Choroid plexus epithelial cell (primary cell): ENCODE results near the gene TRAP1.

Experiments
- DNase-seq: peaks from one replicate; pipeline ENCODE4 v3.0.0-alpha.2; 2010; ENCODE audit warnings: low read depth
- H3K4me3 ChIP-seq: 2 replicates; pipeline ENCODE4 v1.5.1; 2011; ENCODE audit warnings: low read depth, mild to moderate bottlenecking, control low read depth, low read length, moderate library complexity
- TF ChIP-seq, protein P1 (sequence below): conservative IDR thresholded peaks from 2 replicates; pipeline ENCODE4 v1.5.1; 2011; ENCODE audit warnings: low read depth, mild to moderate bottlenecking, control low read depth, inconsistent platforms, low read length, moderate library complexity

TRAP1 gene

DNA sequence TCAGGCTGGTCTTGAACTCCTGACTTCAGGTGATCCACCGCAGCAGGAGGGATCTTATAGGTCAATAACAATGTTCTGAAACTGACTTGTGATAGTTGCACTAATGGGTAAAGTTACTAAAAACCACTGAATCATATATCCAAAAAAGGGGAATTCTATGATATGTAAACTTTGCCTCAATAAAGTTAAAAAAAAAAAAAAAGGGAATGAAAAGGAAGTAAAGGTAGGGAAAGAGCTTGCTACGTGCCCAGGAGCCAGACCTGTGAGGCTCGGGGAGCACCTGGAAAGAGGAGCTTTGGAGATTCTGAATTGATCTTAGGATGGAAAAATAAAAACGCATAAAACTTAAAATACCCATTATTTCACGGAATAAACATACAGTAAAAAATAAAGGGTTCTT is 20.8 kb upstream of the TRAP1 start:
- DNase-seq: no peak
- H3K4me3 ChIP-seq: no peak overlapping the region
- TF ChIP-seq, protein P1, sequence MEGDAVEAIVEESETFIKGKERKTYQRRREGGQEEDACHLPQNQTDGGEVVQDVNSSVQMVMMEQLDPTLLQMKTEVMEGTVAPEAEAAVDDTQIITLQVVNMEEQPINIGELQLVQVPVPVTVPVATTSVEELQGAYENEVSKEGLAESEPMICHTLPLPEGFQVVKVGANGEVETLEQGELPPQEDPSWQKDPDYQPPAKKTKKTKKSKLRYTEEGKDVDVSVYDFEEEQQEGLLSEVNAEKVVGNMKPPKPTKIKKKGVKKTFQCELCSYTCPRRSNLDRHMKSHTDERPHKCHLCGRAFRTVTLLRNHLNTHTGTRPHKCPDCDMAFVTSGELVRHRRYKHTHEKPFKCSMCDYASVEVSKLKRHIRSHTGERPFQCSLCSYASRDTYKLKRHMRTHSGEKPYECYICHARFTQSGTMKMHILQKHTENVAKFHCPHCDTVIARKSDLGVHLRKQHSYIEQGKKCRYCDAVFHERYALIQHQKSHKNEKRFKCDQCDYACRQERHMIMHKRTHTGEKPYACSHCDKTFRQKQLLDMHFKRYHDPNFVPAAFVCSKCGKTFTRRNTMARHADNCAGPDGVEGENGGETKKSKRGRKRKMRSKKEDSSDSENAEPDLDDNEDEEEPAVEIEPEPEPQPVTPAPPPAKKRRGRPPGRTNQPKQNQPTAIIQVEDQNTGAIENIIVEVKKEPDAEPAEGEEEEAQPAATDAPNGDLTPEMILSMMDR: no peak

DNA sequence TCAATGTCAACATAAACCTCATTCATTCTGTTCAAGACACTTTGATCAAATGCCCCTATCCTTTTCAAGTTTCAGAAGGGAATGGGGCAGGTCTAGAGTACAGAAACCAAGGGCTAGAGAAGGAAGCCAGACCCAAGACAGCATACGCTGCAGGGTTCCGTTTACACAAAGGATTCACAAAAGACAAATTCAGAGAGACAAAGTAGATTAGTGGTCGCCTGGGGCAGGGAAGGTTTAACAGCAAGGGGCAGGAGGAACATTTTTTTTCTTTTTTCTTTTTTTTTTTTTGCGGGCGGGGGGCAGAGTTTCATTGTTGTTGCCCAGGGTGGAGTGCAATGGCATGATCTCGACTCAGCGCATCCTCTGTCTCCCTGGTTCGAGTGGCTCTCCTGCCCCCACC is 19.9 kb upstream of the TRAP1 start:
- no peak for DNase-seq
- H3K4me3 ChIP-seq: no peak overlapping the region
- TF ChIP-seq, protein P1: no peak

DNA sequence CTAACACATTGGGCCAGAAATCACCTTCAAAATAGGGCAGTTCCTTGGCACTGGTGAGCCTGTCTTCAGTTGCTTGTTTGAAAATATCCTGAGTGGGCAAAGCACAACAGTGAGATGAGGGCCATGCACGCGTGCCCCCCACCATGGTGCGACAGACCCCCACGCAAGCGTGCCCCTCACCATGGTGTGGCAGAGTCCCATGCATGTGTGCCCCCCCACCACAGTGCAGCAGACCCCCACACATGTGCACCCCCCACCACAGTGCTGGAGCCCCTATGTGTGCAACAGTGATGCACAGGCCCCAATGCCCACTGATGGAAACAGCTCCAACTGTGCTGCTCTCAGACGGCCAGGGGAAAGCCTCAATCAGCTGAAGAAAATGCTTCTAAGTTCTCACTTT is 18.8 kb upstream of the TRAP1 start:
- TF ChIP-seq, protein P1: no peak
- no peak overlapping the region for H3K4me3 ChIP-seq
- DNase-seq: no peak

DNA sequence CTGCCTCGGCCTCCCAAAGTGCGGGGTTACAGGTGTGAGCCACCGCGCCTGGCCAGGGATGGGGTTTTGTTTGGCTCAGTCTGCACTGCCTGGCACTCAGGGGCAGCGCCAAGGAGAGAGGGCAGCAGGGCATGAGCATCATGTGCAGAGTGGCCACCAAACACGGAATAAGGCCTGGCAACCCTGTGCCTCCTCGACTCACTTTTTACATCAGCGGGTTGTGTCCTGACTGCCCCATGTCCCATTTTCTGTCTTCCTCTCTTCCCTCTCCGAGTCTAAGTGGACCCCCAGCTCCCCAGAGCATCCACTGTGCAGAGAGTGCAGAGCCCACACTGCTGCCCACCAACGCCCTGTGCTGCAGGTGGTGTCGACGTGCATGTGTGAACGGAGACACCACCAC is 18.2 kb upstream of the TRAP1 start:
- TF ChIP-seq, protein P1: no peak
- no peak overlapping the region for H3K4me3 ChIP-seq
- DNase-seq: no peak

DNA sequence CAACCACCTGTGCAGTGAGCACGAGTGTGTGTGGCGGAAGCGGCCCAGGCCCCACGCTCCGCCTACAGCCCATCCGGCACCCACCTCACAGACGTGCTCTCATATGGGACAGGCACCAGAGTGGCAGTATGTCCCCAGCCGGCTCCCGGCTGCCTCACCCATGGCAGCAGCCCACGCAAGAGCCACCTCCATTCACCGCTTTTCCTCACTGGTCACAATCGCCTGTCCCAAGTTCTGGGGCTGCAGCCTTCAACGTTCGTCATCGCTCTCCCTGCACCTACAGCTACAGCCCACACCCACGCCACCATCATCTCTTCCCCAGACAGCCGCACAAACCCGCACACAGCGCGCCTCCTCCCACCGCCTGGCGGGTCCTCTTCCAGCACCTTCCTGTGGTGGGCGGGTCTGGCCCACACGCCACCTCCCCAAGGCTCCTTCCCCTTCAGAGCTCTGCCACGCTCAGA is 17.5 kb upstream of the TRAP1 start:
- no peak overlapping the region for H3K4me3 ChIP-seq
- DNase-seq: no peak
- TF ChIP-seq, protein P1: no peak

DNA sequence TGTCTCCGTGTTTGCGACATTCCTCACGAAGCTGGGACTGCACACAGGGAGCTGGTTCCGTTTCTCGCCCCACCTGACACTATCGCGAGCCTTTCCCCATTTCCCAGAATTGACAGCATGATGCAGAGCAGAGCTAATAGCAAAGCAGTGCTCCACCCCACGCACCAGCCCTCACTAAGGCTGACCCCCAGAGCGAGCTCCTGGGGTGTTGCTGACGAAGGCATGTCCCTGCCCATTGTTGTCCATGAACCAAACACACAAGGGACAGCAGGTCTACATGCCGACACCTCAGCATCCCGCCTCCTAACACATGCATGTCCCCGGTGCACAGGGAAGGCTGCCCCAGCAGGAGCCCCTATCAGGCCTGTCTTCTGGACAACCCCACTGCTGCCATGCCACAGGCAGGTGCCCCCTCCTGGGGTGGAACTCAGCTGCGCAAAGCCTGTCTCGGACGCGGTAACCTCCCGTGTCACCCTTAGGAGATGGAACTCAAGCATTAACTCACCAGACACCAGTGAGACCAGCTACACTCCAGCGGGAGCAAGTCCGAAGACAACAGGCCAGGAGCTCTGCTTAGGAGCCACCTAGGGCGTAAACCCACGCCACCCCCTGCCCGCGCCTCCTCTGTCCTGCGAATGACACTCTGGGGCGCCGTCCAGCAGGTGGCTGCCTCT is 16.9 kb upstream of the TRAP1 start:
- no peak for DNase-seq
- TF ChIP-seq, protein P1: no peak
- H3K4me3 ChIP-seq: no peak overlapping the region

DNA sequence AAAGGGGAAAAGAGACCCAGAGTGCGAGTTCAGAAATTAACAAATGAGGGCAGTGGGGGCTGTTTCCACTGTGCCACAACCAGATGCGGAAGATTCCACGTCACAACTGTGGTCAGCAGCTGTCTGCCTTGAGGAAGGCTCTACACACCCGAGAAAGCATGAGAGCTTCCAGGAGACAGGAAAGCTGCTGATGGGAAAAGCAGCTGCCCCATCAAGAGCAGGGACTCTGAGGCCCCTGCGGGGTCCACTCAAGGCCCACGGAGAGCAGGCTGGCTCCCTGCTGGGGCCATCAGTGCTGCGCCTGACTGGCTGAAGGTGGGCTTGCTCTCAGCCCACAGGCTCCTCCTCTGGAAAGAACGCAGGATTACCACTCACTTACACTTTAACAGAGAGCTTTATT is 14.8 kb upstream of the TRAP1 start:
- TF ChIP-seq, protein P1: no peak
- DNase-seq: no peak
- H3K4me3 ChIP-seq: no peak overlapping the region
